Panc1 (cell line): Measurements from ENCODE around the gene KIAA1217.

Source experiments
- POLR2AphosphoS5 ChIP-seq: IDR thresholded peaks from 2 replicates; pipeline ENCODE4 v1.6.1; 2012; ENCODE audit warnings: mild to moderate bottlenecking, low read depth, low read length, moderate library complexity
- SIN3A ChIP-seq: IDR thresholded peaks from 2 replicates; pipeline ENCODE4 v1.6.1; 2012; ENCODE audit warnings: low read depth, mild to moderate bottlenecking, low read length, moderate library complexity, borderline replicate concordance; ENCODE audit not compliant: insufficient read depth
- TF ChIP-seq, protein P1 (sequence below): fragments of 450-650 bp; IDR thresholded peaks from 2 replicates; pipeline ENCODE4 v1.5.1; 2017; ENCODE audit warnings: mild to moderate bottlenecking
- TF ChIP-seq, protein P2 (sequence below), 2 experiments: IDR thresholded peaks; 2 replicates each; pipeline ENCODE4 v1.6.1; 2011 to 2012; ENCODE audit warnings: low read depth in 2 of 2, control low read depth in 1 of 2, low read length in 1 of 2, mild to moderate bottlenecking in 1 of 2, moderate library complexity in 1 of 2; ENCODE audit not compliant: insufficient read depth in 1 of 2

DNA sequence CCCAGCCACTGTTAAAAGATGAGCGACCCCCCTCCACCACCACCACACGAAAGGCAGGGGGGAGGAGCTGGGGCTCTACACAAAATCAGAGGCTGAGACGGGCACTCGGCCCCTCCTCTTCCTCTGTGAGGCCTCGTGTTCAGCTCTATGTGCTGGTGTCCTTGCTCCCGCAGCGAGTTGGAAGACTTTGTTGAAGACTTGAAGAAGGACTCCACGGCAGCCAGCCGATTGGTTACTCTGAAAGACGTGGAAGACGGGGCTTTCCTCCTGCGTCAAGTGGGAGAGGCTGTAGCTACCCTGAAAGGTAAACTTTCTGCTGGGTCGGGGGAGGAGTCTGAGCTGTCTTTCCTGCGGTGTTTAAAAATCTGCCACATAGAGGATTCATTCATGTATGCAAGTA is 311.0 kb downstream of the KIAA1217 start:
- TF ChIP-seq SIN3A (no peak), POLR2AphosphoS5 (no peak)
- TF ChIP-seq, protein P1, sequence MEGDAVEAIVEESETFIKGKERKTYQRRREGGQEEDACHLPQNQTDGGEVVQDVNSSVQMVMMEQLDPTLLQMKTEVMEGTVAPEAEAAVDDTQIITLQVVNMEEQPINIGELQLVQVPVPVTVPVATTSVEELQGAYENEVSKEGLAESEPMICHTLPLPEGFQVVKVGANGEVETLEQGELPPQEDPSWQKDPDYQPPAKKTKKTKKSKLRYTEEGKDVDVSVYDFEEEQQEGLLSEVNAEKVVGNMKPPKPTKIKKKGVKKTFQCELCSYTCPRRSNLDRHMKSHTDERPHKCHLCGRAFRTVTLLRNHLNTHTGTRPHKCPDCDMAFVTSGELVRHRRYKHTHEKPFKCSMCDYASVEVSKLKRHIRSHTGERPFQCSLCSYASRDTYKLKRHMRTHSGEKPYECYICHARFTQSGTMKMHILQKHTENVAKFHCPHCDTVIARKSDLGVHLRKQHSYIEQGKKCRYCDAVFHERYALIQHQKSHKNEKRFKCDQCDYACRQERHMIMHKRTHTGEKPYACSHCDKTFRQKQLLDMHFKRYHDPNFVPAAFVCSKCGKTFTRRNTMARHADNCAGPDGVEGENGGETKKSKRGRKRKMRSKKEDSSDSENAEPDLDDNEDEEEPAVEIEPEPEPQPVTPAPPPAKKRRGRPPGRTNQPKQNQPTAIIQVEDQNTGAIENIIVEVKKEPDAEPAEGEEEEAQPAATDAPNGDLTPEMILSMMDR, result no peak
- TF ChIP-seq, protein P2, sequence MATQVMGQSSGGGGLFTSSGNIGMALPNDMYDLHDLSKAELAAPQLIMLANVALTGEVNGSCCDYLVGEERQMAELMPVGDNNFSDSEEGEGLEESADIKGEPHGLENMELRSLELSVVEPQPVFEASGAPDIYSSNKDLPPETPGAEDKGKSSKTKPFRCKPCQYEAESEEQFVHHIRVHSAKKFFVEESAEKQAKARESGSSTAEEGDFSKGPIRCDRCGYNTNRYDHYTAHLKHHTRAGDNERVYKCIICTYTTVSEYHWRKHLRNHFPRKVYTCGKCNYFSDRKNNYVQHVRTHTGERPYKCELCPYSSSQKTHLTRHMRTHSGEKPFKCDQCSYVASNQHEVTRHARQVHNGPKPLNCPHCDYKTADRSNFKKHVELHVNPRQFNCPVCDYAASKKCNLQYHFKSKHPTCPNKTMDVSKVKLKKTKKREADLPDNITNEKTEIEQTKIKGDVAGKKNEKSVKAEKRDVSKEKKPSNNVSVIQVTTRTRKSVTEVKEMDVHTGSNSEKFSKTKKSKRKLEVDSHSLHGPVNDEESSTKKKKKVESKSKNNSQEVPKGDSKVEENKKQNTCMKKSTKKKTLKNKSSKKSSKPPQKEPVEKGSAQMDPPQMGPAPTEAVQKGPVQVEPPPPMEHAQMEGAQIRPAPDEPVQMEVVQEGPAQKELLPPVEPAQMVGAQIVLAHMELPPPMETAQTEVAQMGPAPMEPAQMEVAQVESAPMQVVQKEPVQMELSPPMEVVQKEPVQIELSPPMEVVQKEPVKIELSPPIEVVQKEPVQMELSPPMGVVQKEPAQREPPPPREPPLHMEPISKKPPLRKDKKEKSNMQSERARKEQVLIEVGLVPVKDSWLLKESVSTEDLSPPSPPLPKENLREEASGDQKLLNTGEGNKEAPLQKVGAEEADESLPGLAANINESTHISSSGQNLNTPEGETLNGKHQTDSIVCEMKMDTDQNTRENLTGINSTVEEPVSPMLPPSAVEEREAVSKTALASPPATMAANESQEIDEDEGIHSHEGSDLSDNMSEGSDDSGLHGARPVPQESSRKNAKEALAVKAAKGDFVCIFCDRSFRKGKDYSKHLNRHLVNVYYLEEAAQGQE (IDR thresholded peaks at IDR 0.05; ENCODE audit: insufficient read depth in 1 of 2, low read depth in 2 of 2, low read length in 1 of 2), result no peak
